HL-60/S4 (cell line): Measurements from ENCODE around the gene KCND2.
"Not testable (repeated sequence)": the region's sequence is repeated elsewhere in the genome, so short reads cannot be mapped to it uniquely, and the experiment has no call there.

Experiments used
- in situ Hi-C: fragments of 300-500 bp; cut with MboI; formaldehyde crosslinking; loops from 2 replicates; pipeline ENCODE4 v1.14.3; 2022; ENCODE audit warnings: low sequenced_read_pairs

The KCND2 gene

GRCh38 chr7:120684463-120684862 is 411.5 kb downstream of the KCND2 start:
- in situ Hi-C loops, result no loop called here

- in situ Hi-C loops, result no loop called here
Observed at GRCh38 chr7:120691915-120692314, 418.9 kb downstream of the KCND2 start.

GRCh38 chr7:120695848-120696247 is 422.9 kb downstream of the KCND2 start:
- in situ Hi-C loops, result no loop called here

GRCh38 chr7:120700796-120701195 is 427.8 kb downstream of the KCND2 start:
- in situ Hi-C loops, result no loop called here

- in situ Hi-C loops, result not testable (repeated sequence)
Observed at GRCh38 chr7:120702408-120702807, 429.4 kb downstream of the KCND2 start.

- in situ Hi-C loops, result no loop called here
Observed at GRCh38 chr7:120703585-120704240, 430.7 kb downstream of the KCND2 start.

- in situ Hi-C loops, result no loop called here
Observed at GRCh38 chr7:120709252-120709971, 436.4 kb downstream of the KCND2 start.

- in situ Hi-C loops, result no loop called here
Observed at GRCh38 chr7:120709972-120710320, 437.0 kb downstream of the KCND2 start.

- in situ Hi-C loops, result no loop called here
Observed at GRCh38 chr7:120714945-120715344, 442.0 kb downstream of the KCND2 start.

- in situ Hi-C loops, result no loop called here
Observed at GRCh38 chr7:120716307-120716706, 443.3 kb downstream of the KCND2 start.

- in situ Hi-C loops, result no loop called here
Observed at GRCh38 chr7:120717166-120717565, 444.2 kb downstream of the KCND2 start.

GRCh38 chr7:120718361-120718760 is 445.4 kb downstream of the KCND2 start:
- in situ Hi-C loops, result no loop called here

GRCh38 chr7:120720317-120720716 is 447.3 kb downstream of the KCND2 start:
- in situ Hi-C loops, result no loop called here

- in situ Hi-C loops, result no loop called here
Observed at GRCh38 chr7:120723465-120724385, 450.8 kb downstream of the KCND2 start.

- in situ Hi-C loops, result no loop called here
Observed at GRCh38 chr7:120724448-120724847, 451.5 kb downstream of the KCND2 start.

- in situ Hi-C loops, result no loop called here
Observed at GRCh38 chr7:120724955-120725354, 452.0 kb downstream of the KCND2 start.

- in situ Hi-C loops, result no loop called here
Observed at GRCh38 chr7:120725376-120726039, 452.5 kb downstream of the KCND2 start.

- in situ Hi-C loops, result no loop called here
Observed at GRCh38 chr7:120729245-120729644, 456.3 kb downstream of the KCND2 start.

GRCh38 chr7:120731271-120731670 is 458.3 kb downstream of the KCND2 start:
- in situ Hi-C loops, result no loop called here

- in situ Hi-C loops, result no loop called here
Observed at GRCh38 chr7:120732256-120732655, 459.3 kb downstream of the KCND2 start.

GRCh38 chr7:120733143-120733542 is 460.2 kb downstream of the KCND2 start:
- in situ Hi-C loops, result no loop called here
